Stimulated activated CD4-positive, alpha-beta T cell treated with anti-CD3 and anti-CD28 coated beads, TNF-alpha, amount 100 ng/mL, for 24 hours (primary cell): ENCODE data around the gene NUDT13.

Source experiments
- DNase-seq, 3 experiments: peaks; one replicate each; pipeline ENCODE4 v3.0.0-alpha.2; 2020; ENCODE audit warnings: low read depth in 3 of 3

The NUDT13 gene

GRCh38 chr10:73110345-73110849, at the start of gene NUDT13:
Gene NUDT13, plus strand, starts transcription at chr10:73110455. Its CDS starts 3,911 bp downstream, at chr10:73114366.
- peak; percentile 18 to 27 (median 26) for DNase-seq

DNA sequence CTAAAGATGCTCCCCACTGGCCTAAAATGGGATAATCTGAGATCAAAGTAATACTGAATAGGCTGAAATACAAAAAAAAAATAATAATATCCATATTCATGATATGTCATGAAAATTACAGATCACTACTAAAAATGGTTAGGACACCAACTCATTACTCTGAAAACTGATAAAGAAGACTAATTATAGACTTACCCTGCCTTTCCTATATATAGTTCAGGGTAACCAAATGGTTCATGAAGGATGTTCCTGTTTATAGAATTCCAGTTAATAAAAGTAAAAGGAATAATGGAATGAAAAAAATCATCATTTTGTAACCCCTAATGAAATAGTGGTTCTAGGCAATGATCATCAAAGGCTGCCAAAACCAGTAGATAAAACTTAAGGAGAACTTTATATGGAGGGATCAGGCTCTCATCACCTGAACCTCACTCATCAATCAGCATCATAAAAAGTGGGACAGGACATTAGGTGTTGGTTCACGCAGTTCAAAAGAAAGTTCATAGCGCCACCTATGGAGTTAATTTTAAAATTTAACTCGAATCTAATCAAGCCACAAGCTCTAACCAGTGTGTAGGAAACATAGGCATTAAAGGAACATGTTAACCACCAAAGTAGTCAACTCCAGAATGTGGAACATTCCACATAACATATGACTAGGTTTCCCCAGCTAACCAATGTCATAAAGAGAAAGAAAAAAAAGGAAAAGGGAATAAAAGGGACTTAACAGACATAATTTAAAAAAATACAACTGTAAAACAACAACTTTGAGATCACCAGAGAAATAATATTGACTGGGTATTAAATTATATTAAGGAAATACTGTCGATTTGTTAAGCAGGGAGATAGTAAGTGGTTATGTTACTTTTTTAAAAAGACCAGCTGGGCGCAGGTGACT, 49.3 kb upstream of the NUDT13 start:
- DNase-seq, result no peak

DNA sequence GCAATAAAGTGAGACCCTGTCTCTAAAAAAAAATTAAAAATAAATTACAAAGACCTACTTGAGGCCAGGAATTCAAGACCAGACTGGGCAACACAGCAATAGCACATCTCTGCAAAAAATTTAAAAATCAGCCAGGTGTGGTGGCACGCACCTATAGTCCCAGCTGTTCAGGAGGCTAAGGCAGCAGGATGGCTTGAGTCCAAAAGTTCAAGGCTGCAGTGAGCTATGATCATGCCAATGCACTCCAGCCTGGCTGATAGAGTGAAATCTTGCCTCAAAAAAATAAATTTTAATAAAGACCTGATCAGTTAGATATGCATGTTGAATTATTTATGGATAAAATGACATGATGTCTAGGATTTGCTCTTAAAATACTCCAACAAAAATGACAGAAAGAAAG, 48.5 kb upstream of the NUDT13 start:
- no peak for DNase-seq

GRCh38 chr10:73065441-73065840, 44.8 kb upstream of the NUDT13 start:
- no peak for DNase-seq

GRCh38 chr10:73073627-73074026, 36.6 kb upstream of the NUDT13 start:
- no peak for DNase-seq

DNA sequence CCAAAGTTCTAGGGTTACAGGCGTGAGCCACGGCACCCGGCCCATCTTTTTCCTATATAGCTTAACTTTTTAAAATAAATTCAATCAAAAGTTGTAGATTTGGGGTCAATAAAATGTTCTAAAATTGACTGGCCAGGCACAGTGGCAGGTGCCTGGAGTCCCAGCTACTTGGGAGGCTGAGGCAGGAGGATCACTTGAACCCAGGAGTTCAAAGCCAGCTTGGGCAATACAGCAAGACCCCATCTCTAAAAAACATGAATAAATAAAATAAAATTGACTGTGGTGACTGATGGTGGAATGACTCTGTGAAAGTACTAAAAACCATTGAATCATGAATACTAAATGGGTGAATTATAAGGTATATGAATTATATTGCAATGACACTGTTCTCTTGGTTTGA, 34.4 kb upstream of the NUDT13 start:
- DNase-seq, result no peak

DNA sequence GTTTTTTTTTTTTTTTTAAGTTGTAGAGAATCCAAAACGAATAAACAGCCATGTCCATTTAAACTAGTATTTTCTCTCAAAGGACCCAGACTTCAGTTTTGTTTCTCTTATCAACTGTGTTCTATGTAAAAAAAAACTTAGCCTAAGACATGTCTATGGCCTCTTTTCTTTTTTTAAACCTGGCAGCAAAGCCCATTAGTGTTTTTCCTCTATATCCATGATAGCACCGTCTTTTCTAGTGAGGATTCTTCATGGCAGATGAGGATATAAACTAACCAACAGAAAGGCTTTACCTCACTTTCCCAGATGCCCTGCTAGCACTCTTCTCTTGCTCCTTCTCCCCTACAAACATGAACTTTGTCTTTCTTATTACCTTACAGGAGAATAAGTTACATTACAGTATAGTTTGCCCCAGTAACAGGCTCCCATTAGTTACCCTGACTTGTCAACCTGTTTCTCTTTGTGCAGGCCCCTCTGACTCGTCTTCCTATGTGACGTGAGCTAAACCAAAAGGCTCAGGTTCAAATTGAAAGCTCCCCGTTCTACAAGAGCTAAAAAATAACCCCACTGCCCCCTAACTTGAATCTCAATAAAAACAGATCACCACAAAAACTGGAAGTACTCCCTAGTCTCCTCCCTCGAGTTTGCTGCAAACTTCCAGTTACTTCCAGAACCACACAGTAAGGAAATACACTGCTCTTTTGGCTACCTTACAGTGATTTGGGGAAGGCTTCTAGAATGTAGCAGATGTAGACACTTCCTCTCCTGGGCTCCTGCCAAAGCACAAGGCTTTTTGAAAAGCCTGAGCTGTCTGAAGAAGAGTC, 33.7 kb upstream of the NUDT13 start:
- DNase-seq, result no peak

- DNase-seq, result no peak
Observed at GRCh38 chr10:73079779-73080541, 30.3 kb upstream of the NUDT13 start.

DNA sequence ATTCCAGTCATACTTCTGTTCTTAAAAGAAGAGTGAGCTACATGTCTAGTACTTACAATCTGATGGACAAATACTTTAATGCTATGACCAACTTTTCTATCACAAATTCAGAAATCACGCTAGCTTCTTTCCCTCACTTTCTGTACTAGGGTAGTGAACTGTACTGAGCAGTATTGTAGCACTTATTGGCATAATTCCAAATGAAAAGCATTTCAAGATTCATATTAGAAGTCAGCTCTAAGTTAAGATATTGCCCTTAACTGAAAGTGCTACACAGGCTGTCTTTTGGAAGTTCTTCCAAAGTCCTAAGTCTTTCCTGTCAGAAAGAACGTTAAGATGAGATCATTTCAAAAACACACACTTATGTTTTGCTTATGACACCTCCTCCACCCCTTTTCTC, 27.0 kb upstream of the NUDT13 start:
- DNase-seq, result no peak

DNA sequence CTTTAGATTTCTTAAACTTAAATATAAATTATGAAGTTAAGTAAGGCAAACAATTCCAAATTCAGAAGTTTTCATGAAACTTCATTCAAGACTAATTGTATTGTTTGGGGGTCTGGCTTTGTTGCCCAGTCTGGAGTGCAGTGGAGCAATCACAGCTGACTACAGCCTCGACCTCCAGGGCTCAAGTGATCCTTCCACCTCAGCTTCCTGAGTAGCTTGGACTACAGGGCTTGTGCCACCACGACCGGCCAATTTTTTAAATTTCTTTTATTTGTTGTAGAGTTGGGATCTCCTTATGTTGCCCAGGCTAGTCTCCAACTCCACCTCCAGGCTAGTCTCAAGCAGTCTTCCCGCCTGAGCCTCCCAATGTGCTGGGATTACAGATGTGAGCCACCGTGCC, 26.0 kb upstream of the NUDT13 start:
- no peak for DNase-seq

DNA sequence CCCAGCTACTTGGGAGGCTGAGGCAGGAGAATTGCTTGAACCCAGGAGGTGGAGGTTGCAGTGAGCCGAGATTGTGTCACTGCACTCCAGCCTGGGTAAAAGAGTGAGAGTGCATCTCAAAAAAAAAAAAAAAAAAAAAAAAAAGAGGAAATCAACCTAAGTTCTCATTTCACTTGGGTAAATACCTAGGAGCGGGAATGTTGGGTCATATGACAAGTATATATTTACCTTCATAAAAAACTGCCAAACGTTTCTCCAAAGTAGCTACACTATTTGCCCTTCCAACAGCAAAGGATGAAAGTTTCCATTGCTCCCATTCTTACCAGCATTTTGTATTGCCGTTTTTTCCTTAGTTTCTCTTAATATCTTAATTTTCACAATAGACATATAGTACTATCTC, 23.4 kb upstream of the NUDT13 start:
- no peak for DNase-seq

- no peak for DNase-seq
Observed at GRCh38 chr10:73088304-73088703, 22.0 kb upstream of the NUDT13 start.

DNA sequence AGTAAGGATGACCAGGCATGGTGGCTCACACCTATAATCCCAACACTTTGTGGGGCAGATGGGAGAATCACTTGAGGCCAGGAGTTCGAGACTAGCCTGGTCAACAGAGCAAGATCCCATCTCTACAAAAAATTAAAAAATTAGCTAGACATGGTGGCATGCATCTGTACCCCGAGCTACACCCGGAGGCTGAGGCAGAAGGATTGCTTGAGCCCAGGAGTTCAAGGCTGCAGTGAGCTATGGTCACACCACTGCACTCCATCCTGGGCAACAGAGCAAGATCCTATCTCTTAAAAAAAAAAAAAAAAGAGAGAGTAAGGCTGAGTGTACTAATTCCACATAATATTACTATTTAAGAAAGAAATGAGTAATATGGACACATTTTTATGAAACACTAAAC, 17.4 kb upstream of the NUDT13 start:
- no peak for DNase-seq

GRCh38 chr10:73093922-73094850, 16.1 kb upstream of the NUDT13 start:
- DNase-seq, result no peak

GRCh38 chr10:73094986-73095480, 15.2 kb upstream of the NUDT13 start:
- DNase-seq, result no peak

GRCh38 chr10:73095481-73096021, 14.7 kb upstream of the NUDT13 start:
- peak in 1 of 3 experiments; percentile 25 for DNase-seq

DNA sequence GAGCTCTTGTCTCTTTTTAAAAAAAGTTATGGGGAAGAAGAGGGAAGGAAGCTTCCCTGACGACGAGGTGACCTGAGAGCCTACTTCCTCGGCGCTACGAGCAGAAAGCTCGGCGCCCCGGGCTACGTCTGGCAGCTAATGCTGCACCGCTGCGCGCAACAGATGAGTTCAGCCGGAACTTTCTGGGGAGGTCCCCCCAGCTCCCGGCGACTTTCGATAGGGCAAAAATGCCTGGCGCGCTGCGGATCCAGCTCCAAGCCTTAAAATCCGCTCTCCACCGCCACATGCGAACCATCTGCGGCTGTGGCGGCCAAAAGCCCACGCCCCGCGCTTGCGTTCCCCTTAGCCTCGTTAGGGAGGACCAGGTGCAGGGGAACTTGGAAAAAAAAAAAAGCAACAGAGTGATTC, 14.2 kb upstream of the NUDT13 start:
- peak; percentile 45 to 69 (median 51) for DNase-seq

- peak; percentile 96 to 98 (median 97) for DNase-seq
Observed at GRCh38 chr10:73096449-73097304, 13.6 kb upstream of the NUDT13 start, which contains the start of gene P4HA1. Gene P4HA1, minus strand, starts transcription at chr10:73096866. Its CDS starts 21,983 bp downstream, at chr10:73074883.

DNA sequence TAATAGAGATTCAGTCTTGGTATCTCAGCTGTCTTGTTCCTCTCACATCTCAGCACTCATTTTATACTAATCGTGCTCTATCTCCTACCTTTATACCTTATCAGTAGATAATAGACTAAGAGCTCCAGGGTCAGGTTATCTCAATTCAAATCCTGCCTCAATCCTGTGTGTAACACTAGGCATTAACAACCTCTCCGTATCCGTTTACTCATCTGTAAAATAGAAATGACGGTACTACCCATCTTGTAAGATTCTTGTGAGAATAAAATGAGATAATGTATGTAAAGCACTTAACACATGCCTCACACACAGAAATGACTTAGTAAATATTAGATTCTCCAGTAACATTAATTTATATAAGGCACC, 13.0 kb upstream of the NUDT13 start:
- no peak for DNase-seq
